Measurements from ENCODE around the gene ZMYM4.
"Not testable (repeated sequence)": the region's sequence is repeated elsewhere in the genome, so short reads cannot be mapped to it uniquely, and the experiment has no call there.

The ZMYM4 gene

GRCh38 chr1:35268282-35269200, at the start of gene ZMYM4:
ZMYM4 (plus strand) TSS chr1:35268709; CDS start chr1:35269047, 338 bp downstream.
- peak; percentile 12 to 91 (median 81) for DNase-seq

- no peak for DNase-seq
These were observed 47.5 kb upstream of the ZMYM4 start for GRCh38 chr1:35220976-35221375.

DNA sequence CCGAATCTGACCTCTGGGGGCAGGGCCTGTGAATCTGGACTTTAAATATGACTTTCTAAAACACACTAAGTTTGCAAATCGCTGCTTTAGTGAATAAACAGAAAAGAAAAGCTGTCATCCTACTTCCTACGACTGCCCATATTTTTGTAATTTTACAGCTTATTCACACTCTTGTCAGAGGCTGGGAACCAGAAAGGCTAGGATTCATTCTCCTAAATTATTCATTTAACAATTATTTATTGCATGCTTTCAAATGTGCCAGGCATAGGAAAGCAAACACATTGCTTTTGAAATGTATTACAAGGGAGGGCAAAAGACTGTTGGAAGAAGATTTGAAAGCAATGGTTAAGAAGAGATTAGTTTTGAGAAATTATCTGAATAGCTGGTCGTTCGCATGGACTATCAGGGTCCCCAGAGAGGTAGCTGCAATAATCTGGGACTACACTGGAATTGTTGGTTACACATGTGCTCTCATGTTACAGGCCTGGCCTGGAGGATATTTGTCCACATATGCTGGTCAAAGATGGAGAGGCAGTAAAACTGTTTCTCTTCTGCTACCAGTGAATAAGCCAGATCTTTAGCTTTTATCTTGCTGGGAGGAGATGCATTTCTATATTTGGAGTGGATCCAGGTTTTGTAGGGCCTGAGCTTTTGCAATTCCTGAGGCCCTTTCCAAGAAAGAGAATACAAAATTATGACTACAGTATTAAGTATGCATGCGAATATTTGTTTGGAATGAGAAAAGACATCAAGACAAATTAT, 46.0 kb upstream of the ZMYM4 start:
- DNase-seq: no peak

GRCh38 chr1:35223084-35223630, 45.4 kb upstream of the ZMYM4 start:
- no peak for DNase-seq

- DNase-seq: no peak
These were observed 42.0 kb upstream of the ZMYM4 start for GRCh38 chr1:35226546-35226945.

GRCh38 chr1:35229587-35230360, 38.7 kb upstream of the ZMYM4 start:
- no peak for DNase-seq

GRCh38 chr1:35231287-35231686, 37.2 kb upstream of the ZMYM4 start:
- no peak for DNase-seq

DNA sequence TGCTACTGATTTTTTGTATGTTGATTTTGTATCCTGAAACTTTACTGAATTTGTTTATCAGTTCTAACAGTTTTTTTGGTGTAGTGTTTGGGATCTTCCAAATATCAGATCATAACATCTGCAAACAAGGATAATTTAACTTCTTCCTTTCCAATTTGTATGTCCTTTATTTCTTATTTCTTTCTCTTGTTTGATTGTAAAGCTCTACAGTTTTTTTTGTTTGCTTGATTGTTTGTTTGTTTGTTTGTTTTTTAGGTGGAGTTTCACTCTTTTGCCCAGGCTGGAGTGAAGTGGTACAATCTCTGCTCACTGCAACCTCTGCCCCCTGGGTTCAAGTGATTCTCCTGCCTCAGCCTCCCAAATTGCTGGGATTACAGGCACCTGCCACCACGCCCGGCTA, 31.7 kb upstream of the ZMYM4 start:
- DNase-seq: not testable (repeated sequence)

DNA sequence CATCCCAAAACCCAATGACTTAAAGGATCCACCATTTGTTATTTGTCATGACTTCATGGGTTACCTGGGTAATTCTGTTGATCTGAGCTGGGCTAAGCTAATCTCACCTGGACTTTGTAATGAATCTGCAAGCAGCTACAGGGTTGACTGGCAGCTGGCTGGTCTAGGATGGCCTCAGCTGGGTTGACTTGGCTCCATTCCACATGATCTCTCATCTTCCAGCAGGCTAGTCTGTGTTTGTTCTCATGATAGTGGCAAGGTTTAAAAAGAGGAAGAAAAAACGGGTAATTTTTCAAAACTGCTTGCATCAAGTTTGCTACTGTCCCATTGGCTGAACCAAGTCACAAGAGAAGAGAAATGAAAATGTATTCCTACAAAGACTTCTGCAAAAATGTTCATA, 24.8 kb upstream of the ZMYM4 start:
- no peak for DNase-seq

- DNase-seq: no peak
These were observed 21.3 kb upstream of the ZMYM4 start for GRCh38 chr1:35247256-35247655.

DNA sequence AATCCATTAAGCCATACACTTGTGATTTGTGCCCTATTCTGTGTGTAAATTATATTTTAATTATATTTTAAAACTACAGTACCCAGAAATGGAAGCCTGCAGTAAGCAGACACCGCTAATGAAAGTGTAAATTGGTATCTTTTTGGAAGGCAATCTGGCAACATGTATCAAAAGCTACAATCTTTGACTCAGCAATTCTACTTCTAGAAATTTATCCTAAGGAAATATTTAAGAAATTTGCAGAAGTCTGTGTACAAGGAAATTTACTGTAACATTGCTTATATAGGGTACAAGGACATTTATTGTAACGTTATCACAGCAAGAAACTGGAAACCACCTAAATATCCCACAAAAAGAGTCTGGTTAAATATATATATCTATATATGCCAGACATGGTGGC, 14.6 kb upstream of the ZMYM4 start:
- DNase-seq: no peak

- no peak for DNase-seq
These were observed 13.2 kb upstream of the ZMYM4 start for GRCh38 chr1:35255276-35255675.

DNA sequence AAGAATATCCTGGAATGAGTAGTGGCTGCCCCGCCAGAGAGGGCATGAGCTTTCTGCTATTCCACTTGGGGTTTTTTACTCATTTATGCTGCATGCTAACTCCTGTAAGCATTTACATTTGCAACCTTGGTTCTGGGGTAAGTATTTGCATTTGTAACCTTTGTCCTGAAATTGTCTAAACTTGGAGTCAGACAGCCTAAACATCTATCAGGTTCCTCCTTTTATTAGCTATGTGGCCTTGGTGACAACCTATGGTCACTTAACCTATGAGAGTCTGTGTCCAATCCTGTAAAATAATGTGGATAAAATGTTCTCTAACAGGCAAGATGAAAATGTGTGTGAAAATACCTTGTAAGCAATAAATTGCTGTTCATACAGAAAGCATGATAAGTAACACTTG, 8.9 kb upstream of the ZMYM4 start:
- no peak for DNase-seq

DNA sequence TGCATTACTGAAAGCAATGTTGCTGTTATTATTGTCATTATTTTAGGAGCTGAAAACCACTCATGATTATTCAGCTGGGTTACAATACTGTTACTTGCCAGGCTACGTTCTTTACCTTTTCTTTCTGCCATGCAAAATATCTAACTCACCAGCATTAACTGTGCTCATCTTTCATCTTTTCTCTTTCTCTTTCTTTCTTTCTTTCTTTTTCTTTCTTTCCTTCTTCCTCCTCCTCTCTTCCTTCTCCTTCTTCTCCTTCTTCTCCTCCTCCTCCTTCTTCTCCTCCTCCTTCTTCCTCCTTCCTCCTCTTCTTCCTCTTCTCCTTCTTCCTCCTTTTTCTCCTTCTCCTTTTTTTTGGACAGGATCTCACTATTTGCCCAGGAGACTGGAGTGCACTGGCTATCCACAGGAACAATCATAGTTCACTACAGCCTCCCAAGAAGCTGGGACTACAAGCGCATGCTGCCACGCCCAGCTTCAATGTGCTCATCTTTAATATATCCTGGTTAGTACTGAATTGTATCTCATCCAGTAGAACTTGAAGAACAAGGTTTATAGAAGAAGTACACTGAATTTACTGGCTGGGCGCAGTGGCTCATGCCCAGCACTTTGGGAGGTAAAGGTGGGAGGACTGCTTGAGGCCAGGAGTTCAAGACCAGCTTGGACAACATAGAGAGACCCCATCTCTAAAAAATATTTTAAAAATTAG, 6.9 kb upstream of the ZMYM4 start:
- DNase-seq: no peak

- no peak for DNase-seq
These were observed 4.5 kb upstream of the ZMYM4 start for GRCh38 chr1:35264035-35264434.

GRCh38 chr1:35264871-35265270, 3.6 kb upstream of the ZMYM4 start:
- peak in 1 of 14 donors; percentile 7 for DNase-seq

DNA sequence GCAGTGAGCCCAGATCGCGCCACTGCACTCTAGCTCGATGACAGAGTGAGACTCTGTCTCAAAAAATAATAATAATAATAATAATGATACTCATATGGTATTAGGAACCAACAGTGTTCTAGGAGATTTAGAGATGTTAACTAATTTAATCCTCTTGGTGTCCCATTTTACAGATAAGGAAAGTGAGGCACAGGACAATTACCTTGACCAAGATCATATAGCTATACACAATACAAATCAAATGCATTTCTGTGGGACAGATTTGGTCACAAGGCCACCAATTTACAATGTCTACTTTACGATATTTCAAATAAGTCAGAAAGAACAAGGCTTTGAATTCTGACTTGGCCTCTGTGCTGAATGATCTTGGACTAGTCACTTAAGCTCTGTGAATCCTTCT, 2.2 kb upstream of the ZMYM4 start:
- no peak for DNase-seq

DNA sequence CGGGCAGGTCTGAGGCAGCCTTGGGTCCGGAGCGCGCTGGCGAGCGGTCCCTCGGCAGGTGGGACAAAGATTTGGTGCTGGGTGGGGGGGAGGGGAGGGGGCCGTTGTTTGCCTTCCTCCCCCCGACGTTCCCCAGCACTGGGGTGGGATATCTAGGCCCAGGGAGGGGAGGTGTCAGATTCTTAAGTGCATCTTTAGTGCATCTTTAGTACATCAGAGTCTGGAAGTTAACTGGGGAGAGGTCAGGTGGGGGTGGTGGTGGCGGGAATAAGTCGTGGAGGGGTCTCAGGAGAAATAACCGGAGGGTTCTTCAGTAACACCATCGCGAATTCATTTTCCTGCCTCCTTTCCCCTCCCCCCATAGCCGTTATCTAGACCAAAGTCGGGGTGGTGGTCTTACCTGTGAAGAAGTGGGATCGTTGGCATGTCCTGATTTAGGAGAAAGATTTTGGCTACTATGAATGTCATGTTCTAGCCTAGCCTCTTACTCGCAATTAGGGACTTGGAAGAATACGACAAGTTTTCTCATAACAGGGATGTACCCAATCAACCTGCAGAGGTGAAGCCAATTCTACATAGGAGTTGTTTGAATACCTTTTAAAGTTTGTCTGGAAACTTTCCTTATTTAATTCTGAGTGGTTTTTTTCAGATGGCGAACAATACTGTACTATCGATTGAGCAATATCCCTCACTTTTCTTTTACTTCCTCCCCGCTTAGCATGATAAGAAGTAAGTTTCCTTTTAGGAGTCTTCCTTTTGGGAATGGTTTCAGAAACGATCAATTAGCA, 886 bp downstream of the ZMYM4 start:
- DNase-seq: peak in 2 of 14 donors; percentile 10 to 25

DNA sequence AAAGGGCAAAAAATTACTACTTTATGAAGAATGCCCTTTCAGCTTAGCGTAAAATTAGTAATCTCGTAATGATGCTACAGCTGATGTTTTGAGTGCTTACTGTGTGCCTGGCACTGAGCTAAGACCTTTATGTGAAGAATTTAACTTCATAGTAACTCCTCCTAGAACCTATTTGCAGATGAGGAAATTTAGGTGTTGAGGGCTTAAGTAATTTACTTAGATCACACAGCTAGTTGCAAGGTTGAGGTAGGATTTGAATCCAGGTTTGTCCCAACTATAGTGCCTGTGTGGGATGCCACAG, 1.4 kb downstream of the ZMYM4 start:
- DNase-seq: no peak

GRCh38 chr1:35270836-35271235, 2.3 kb downstream of the ZMYM4 start:
- DNase-seq: no peak

GRCh38 chr1:35274197-35274596, 5.7 kb downstream of the ZMYM4 start:
- DNase-seq: no peak
